Hepatocyte (in vitro differentiated cells): ENCODE data around the gene DYSF.
"Not testable (repeated sequence)": the region's sequence is repeated elsewhere in the genome, so short reads cannot be mapped to it uniquely, and the experiment has no call there.

Experiments used
- CTCF ChIP-seq: fragments of 200-600 bp; sonication (generic); IDR thresholded peaks from 2 replicates; pipeline ENCODE4 v1.5.1; 2016; ENCODE audit warnings: antibody characterized with exemption, mild to moderate bottlenecking; ENCODE audit not compliant: poor library complexity
- EZH2 ChIP-seq: fragments of 200-600 bp; sonication (generic); IDR thresholded peaks from 2 replicates; pipeline ENCODE4 v1.6.1; 2016; ENCODE audit warnings: antibody characterized with exemption, mild to moderate bottlenecking, borderline replicate concordance
- EZH2phosphoT487 ChIP-seq: fragments of 200-600 bp; sonication (generic); IDR thresholded peaks from one replicate; pipeline ENCODE4 v1.6.1; 2018; ENCODE audit warnings: antibody characterized with exemption, mild to moderate bottlenecking, low read depth, moderate library complexity; ENCODE audit not compliant: unreplicated experiment, severe bottlenecking

- TF ChIP-seq CTCF, EZH2, EZH2phosphoT487: not testable (repeated sequence)
Measured at GRCh38 chr2:71416866-71417265, 36.5 kb upstream of the DYSF start.
